Femur (tissue), 1 donor: ENCODE data around the gene DRG2.

Source experiments
- DNase-seq: peaks from one replicate; pipeline ENCODE4 v3.0.0-alpha.2; 2017

DRG2 gene

DNA sequence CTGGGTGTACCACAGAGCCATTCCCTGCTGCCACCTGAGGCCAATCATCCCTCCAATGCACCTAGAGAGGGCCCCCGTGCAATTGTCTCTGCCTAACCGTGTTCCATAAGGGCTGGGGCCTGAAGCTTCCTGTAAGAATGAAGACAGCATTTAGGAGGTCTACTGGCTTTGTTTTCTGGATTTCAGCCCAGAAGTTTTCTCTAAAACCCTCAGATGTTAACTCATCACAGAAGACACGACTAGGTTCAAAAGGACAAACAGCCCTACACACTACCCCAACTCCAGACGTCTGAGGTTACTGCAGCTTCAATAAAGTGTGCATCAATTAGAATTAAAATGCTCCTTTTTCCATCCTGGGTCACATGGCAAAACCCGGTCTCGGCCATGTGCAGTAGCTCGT, 10.8 kb upstream of the DRG2 start:
- no peak for DNase-seq

DNA sequence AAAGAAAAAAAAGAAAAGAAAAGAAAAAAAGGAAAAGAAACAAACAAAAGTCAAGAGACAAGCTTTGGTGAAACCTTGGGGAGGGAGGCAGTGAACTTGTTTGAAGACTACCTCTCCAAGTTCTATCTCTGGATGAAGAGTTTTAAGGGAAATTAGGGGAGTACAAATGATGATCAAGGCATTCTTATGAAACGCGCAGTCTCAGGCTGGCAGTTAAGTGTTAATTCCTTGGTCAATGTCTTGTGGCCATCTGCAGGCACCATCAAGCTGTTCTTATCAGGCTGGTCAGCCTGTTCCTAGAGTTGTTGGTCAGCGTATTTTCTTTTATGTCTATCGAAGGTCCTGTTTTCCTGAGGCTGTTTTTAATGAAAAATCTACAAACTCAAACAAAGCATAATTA, 8.2 kb upstream of the DRG2 start:
- no peak for DNase-seq

GRCh38 chr17:18084256-18084655, 3.5 kb upstream of the DRG2 start:
- no peak for DNase-seq

DNA sequence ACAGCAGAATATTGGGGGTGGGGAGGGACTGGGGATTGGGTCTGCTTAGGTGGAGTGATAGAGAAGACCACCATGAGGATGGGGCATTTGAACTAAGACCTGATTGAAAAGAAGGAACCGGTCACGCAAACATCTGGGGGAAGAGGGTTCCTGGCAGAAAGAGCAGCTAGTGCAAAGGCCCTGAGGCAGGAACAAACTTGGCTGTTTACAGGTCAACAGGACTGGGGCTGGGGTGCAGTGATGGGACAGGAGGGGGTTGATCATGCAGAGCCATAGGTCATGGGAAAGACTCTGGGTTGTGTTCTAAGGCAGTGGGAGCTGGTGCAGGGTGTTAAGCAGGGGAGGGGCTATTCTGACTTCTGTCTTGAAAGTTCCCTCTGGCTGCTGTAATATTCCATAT, 1.9 kb downstream of the DRG2 start:
- no peak for DNase-seq

DNA sequence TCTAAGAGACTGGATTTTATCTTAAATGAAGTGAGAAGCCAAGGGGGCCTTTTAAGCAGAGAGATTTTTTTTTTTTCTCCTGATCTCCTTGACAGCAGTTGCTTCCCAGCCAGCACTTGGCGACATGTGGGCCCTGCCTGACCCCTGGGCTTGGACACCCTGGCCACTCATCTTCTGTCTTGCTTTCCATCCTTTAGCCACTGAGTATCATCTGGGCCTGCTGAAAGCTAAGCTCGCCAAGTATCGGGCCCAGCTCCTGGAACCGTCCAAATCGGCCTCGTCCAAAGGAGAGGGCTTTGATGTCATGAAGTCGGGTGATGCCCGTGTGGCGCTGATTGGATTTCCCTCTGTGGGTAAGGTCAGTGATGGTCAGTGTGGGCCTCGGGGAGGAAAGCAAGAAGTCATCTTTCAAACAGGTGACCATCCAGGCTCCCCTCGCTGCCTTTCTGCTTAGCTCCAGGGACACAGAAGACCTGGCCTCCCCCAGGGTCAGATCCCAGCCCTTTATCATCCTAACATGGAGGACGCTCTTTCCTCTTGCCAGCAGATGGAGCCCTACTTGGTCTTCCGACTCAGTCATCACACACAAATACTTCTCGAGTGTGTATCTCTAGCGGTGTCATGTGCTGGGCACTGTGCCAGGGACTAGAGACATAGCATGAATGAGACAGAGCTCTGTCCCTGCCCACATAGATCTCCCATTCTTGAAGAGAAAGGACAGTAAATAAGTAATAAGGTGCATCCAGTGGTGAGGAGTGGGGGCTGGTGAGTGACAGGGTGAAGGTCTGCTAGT, 6.1 kb downstream of the DRG2 start:
- no peak for DNase-seq

DNA sequence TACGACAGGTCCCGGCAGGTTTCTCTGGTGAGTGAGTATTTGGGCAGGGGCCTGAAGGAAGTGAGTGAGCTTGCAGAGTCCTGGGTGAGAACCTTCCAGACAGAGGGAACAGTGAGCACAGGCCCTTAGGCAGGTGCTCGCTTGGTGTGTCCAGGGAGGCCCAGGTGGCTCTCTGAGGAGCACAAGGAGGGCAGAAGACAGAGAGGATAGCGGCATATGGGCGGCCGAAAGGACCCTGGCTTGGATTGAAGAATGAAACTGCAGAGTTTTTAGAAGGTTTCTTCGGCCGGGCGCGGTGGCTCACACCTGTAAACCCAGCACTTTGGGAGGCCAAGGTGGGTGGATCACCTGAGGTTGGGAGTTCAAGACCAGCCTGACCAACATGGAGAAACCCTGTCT, 6.7 kb downstream of the DRG2 start:
- no peak for DNase-seq

DNA sequence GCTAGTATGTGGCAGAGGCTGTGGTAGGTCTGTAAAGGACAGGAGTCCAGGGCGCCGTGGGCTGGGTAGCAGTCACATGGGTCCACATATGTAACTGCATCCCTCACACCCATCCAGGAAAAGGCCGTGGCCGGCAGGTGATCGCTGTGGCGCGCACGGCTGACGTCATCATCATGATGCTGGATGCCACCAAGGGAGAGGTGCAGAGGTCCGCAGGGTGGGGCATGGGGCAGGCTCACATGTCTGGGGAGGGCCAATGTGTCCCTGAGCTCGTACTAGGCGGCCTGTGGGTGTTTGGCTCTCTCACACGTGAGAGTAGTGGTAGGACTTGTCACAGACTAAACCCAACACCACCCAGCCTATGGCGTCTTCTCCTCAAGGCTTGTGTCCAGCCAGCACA, 11.8 kb downstream of the DRG2 start:
- no peak for DNase-seq

GRCh38 chr17:18100616-18101015, 12.9 kb downstream of the DRG2 start:
- no peak for DNase-seq

GRCh38 chr17:18101828-18102227, 14.1 kb downstream of the DRG2 start:
- DNase-seq: no peak

DNA sequence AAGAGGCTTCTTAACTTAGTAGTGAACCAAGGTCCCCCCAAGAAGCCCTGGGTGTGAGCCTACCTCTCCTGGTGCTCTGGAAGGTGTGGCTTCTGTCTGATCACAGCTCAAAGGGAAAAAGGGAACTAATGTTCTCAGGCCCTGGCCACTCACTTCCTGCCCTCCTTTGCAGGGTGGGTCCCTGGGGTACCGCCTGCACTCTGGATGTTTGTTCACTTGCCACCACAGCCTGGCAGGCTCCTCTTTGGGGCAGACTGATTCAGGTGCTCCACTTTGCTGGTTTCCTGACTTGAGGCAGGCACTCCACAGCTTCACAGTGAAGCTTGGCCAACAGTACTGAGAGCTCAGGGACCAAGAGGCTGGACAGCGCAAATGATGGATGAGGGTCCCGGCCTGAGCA, 14.9 kb downstream of the DRG2 start:
- no peak for DNase-seq

DNA sequence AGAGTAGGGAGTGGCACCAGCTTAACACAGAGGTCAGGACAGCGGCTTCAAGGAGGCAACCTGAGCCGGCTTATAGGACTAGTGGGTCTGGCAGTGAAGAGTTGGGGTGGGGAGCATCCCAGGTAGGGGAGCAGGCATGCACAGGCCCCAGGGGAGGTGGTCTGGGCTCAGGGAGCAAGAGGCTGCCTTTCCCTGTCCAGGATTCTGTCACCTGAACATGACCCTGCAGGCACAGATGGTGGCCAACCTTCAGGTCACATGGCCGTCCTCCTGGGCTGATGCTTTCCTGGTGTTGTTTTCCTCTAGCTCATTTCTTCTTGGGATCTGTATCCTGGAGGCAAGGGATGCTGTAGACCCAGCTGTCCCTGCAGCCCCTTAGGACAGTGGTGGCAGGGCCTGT, 17.3 kb downstream of the DRG2 start:
- DNase-seq: no peak

DNA sequence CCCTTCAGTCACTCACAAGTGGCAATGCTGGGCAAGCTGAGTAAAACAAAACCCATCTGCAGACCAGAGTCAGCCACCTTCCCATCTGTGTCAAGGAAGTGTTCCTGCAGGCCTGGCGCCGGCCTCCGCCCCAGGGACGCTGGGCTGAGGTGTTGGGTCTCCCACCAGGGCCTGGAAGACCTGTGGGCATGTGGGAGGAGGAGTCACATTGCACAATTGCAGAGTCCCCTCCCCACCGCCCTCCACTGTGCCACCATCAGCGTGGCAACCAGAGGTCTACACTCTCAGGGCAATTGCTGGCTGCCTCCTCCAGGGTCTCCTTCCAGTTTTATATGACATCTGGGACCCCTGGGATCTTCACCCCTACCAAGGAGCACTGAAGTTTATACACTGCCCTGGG, 17.8 kb downstream of the DRG2 start:
- DNase-seq: no peak

DNA sequence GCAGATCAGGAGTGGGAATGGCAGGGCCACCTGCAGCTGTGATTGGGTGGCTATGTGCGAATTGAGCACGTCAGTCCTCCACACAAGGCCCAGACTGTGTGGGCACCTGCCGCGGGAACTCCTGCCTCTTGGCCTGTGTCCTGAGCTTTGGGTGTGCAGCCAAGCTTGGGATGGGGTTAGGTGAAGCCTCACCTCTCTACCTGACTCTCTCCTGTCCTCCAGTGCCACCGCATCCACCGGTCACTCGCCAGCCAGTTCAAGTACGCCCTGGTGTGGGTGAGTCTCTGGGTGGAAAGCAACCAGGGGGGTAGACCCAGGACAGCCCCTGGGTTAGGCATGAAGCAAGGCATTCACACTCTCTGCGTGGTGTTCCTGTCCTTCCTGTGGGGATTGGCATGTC, 18.5 kb downstream of the DRG2 start:
- no peak for DNase-seq

DNA sequence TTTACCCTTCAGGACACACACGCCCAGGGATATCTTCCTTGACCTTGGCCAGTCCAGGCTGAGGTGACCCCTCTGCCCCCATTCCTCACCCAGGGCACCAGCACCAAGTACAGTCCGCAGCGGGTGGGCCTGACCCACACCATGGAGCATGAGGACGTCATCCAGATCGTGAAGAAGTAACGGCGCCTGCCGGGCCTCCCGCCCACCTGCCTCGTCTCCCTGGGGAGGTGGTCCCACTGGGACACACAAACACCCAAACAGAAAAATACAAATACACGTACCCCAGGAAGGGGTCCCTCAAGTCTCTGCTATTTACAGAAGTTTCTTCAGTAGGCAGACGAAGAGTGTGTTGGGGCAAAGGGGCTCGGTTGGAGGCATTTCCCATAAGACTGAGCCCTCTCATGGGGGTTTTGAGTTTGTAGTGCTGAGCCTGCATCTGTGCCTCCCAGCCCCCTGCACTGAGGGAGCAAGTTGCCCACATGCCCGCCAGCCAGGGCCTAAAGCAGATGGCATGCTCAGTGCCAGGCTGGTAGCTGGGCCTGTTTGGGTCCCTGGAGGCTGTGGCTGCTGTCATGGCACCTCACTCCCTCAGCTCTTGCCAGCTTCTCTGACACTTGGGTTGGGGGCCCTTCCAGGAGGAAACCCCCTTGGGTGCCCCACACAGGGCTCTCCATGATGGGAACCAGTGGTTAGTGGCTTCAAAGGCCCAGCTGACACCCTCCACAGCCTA, 19.5 kb downstream of the DRG2 start:
- DNase-seq: no peak

DNA sequence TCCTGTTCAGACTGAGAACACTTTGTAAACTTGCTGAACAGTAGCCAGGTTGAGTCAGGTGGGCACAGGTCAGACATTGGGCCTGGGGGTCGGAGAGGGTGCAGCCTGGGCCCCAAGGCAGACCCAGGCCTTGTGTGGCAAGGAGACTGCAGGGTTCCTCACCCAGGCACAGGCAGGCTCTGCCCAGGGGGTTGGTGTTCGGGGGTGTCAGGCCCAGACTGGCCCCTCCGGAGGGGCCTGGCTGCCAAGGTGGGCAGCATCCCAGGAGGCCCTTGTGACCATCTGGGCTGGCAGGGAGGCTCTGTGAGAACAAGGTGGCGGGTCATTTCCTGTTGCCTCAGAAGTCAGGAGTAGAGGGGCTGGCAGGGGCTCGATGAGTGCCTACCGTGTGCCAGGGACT, 20.2 kb downstream of the DRG2 start:
- no peak for DNase-seq

GRCh38 chr17:18108401-18109312, 20.9 kb downstream of the DRG2 start, which contains the start of gene MYO15A:
TSS of gene MYO15A (plus strand) at chr17:18108756. CDS start at chr17:18118801, 10,045 bp downstream.
- no peak for DNase-seq

- no peak for DNase-seq
Observed at GRCh38 chr17:18109935-18110485, 22.3 kb downstream of the DRG2 start.

DNA sequence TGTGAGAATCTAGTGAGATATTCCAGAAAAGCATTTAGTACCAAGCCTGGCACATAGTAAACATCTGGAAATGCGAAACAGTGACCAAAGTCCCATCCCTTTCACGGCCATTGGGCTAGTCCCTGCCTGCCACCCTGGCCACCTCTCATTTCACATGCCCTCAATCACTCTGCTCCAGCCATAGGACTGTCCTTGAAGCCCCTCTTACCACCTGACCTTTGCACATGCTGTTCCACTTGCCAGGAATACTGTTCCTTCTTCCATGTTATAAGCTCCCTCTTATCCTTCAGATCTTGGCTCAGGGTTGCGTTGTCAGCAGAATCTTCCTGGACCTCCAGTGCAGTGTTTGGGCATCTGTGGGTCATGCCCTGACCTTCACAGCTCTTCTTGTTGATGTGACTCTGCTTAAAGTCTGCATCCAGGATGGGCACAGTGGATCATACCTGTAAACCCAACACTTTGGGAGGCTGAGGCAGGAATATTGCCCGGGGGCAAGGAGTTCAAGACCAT, 22.9 kb downstream of the DRG2 start:
- no peak for DNase-seq

DNA sequence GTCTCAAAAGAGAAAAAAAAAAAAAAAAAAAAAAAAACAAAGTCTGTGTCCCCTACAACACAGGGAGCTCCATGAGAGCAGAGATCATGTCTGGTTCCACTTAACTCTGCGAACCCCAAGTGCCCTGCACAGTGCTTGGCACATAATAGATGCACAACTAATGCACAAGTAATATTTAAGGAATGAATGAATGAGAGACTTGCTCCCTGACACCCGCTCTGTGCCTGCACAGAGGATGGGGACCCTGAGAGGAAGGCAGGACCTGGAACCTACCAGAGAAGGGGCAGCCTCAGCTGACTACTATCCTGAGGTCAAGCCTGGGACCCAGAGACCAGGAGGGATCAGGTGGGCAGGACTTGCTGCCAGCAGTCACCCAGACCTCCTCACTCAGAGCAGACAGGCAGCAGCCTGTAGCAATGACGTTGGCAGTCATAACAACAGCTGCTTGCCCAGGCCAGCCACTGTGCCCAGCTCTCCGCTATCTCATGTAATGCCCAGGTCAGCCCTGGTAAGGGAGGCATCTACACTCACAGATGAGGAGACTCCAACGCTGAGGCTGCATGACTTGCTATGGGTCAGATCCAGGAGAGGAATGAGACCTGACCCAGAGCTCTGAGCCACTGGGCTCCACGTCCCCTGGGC, 23.7 kb downstream of the DRG2 start:
- no peak for DNase-seq

DNA sequence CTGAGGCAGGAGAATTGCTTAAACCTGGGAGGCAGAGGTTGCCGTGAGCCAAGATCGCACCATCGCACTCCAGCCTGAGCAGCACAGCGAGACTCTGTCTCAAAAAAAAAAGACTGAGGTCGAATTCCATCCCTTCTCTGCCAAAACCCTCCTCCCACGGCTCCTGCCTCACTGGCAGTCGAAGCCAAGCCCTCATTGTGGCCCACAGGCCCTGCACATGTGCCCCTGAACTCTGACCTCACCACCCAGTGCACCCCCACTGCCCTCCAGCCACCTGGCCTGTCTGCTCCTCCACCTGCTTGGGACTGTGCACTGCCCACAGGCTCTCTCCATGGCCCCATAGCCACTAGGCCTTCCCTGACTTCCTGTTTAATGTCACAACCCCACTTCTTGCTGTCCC, 27.8 kb downstream of the DRG2 start:
- DNase-seq: no peak

- DNase-seq: no peak
Observed at GRCh38 chr17:18116078-18116477, 28.3 kb downstream of the DRG2 start.

DNA sequence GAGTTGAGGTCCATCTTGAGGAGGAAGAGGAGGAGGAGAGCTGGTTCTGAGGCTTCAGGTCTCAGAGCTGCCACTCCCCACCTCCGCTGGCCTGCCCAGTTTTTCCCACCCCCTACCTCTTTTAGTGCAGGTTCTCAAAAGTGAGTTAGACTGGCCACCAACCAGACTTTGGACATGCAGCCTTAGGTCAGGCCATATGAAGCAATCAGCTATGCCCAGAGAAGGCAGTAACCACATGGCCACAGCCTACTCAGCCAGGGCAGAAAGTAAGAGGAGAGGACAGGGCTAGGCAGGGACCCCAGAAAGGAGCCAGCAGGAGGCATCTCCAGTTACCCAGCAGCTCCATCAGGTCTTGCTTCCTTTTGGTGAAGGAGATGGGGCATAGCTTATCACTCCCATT, 29.8 kb downstream of the DRG2 start:
- no peak for DNase-seq
